ENCODE measurements around the gene POLD3. TPM values are rescaled to one million over a fixed set of nuclear protein-coding genes. Genes with fewer than 3 reads are reported as not detected.

POLD3 gene
- total RNA-seq, 1 experiment from 2014 or later, result 76.5 TPM

GRCh38 chr11:74638869-74639268, 46.5 kb downstream of the POLD3 start:
- POLR2A ChIA-PET (ENCODE audit: low non-redundant PET), result interaction anchor here (1.1 kb wide), 1 partner anchor 12 kb away, joined by 3 read pairs; no protein-coding TSS in a partner anchor
- DNase-seq (ENCODE audit: low spot score), result no peak
- H3K4me3 ChIP-seq (ENCODE audit: low read depth, low read length, poor library complexity, severe bottlenecking), result no peak overlapping the region
- TF ChIP-seq, protein P1, sequence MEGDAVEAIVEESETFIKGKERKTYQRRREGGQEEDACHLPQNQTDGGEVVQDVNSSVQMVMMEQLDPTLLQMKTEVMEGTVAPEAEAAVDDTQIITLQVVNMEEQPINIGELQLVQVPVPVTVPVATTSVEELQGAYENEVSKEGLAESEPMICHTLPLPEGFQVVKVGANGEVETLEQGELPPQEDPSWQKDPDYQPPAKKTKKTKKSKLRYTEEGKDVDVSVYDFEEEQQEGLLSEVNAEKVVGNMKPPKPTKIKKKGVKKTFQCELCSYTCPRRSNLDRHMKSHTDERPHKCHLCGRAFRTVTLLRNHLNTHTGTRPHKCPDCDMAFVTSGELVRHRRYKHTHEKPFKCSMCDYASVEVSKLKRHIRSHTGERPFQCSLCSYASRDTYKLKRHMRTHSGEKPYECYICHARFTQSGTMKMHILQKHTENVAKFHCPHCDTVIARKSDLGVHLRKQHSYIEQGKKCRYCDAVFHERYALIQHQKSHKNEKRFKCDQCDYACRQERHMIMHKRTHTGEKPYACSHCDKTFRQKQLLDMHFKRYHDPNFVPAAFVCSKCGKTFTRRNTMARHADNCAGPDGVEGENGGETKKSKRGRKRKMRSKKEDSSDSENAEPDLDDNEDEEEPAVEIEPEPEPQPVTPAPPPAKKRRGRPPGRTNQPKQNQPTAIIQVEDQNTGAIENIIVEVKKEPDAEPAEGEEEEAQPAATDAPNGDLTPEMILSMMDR (conservative IDR thresholded peaks at IDR 0.05; ENCODE audit: low read depth, low read length), result no peak
- no peak for TF ChIP-seq EZH2 (IDR thresholded peaks at IDR 0.05; ENCODE audit: borderline replicate concordance, low read depth, low read length, poor library complexity, severe bottlenecking)
- intact Hi-C loops (cut with micrococcal nuclease; ENCODE audit: unreplicated experiment), result no loop called here
- H3K27me3 ChIP-seq (replicated peaks; ENCODE audit: insufficient read depth, low read depth, low read length, poor library complexity), result no peaks in the 10 kb centered on the region
- CTCF ChIA-PET, result no interaction called here
- no peak overlapping the region for H3K27ac ChIP-seq (ENCODE audit: low read depth, low read length, poor library complexity, severe bottlenecking)
- peaks cover 13% of the 10 kb centered on the region for H3K4me1 ChIP-seq (ENCODE audit: insufficient read depth, low read length, poor library complexity, severe bottlenecking)
- peaks cover 86% of the 10 kb centered on the region for H3K36me3 ChIP-seq (ENCODE audit: insufficient read depth, low read length, poor library complexity, severe bottlenecking)
- H3K9me3 ChIP-seq (ENCODE audit: low read depth, low read length, poor library complexity, severe bottlenecking), result no peaks in the 10 kb centered on the region
- BruUV-seq (replicated peaks), result no TSS peak

DNA sequence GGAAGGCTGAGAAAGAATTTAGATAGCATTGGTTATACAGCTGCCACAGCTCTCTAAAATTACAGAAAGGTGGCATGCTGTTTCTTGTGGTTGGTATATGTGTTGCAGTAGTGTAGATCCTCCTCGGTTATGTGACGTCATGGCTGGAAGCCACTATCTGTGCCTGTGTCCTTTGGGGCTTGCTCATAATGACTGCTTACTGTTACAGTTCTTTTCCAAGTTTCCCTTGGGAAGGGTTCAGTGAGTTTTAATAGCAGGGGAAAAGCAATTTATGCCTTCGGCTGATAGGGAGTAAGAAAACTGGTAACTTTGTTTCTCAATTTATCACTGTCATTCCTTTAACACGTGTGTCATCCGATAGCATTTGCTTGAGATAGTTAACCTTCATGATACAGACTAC, 47.2 kb downstream of the POLD3 start:
- intact Hi-C loops (cut with micrococcal nuclease; ENCODE audit: unreplicated experiment), result no loop called here
- no peak for DNase-seq (ENCODE audit: low spot score)
- Histone ChIP-seq H3K4me1 (ENCODE audit: insufficient read depth, low read length, poor library complexity, severe bottlenecking) (peaks cover 13% of the 10 kb centered on the region), H3K27ac (ENCODE audit: low read depth, low read length, poor library complexity, severe bottlenecking) (no peak overlapping the region), H3K9me3 (ENCODE audit: low read depth, low read length, poor library complexity, severe bottlenecking) (no peaks in the 10 kb centered on the region), H3K4me3 (ENCODE audit: low read depth, low read length, poor library complexity, severe bottlenecking) (no peak overlapping the region), H3K36me3 (ENCODE audit: insufficient read depth, low read length, poor library complexity, severe bottlenecking) (peaks cover 81% of the 10 kb centered on the region), H3K27me3 (replicated peaks; ENCODE audit: insufficient read depth, low read depth, low read length, poor library complexity) (no peaks in the 10 kb centered on the region)
- ChIA-PET POLR2A (ENCODE audit: low non-redundant PET) (no interaction called here), CTCF (no interaction called here)
- no TSS peak for BruUV-seq (replicated peaks)
- TF ChIP-seq EZH2 (IDR thresholded peaks at IDR 0.05; ENCODE audit: borderline replicate concordance, low read depth, low read length, poor library complexity, severe bottlenecking), result no peak
- TF ChIP-seq, protein P1 (conservative IDR thresholded peaks at IDR 0.05; ENCODE audit: low read depth, low read length), result no peak

- Histone ChIP-seq H3K9me3 (ENCODE audit: low read depth, low read length, poor library complexity, severe bottlenecking) (no peaks in the 10 kb centered on the region), H3K27ac (ENCODE audit: low read depth, low read length, poor library complexity, severe bottlenecking) (no peak overlapping the region), H3K4me1 (ENCODE audit: insufficient read depth, low read length, poor library complexity, severe bottlenecking) (peaks cover 13% of the 10 kb centered on the region), H3K4me3 (ENCODE audit: low read depth, low read length, poor library complexity, severe bottlenecking) (no peak overlapping the region), H3K36me3 (ENCODE audit: insufficient read depth, low read length, poor library complexity, severe bottlenecking) (peaks cover 72% of the 10 kb centered on the region), H3K27me3 (replicated peaks; ENCODE audit: insufficient read depth, low read depth, low read length, poor library complexity) (no peaks in the 10 kb centered on the region)
- DNase-seq (ENCODE audit: low spot score), result no peak
- POLR2A ChIA-PET (ENCODE audit: low non-redundant PET), result no interaction called here
- TF ChIP-seq, protein P1 (conservative IDR thresholded peaks at IDR 0.05; ENCODE audit: low read depth, low read length), result no peak
- no peak for TF ChIP-seq EZH2 (IDR thresholded peaks at IDR 0.05; ENCODE audit: borderline replicate concordance, low read depth, low read length, poor library complexity, severe bottlenecking)
- BruUV-seq (replicated peaks), result no TSS peak
- CTCF ChIA-PET, result no interaction called here
- intact Hi-C loops (cut with micrococcal nuclease; ENCODE audit: unreplicated experiment), result no loop called here
Measured at GRCh38 chr11:74641289-74641688, 48.9 kb downstream of the POLD3 start.
